ENCODE data around the gene FKBP7. TPM values are rescaled to one million over a fixed set of nuclear protein-coding genes. Genes with fewer than 3 reads are reported as not detected.

The FKBP7 gene
- total RNA-seq, 1 experiment from 2014 or later = 4.8 TPM

DNA sequence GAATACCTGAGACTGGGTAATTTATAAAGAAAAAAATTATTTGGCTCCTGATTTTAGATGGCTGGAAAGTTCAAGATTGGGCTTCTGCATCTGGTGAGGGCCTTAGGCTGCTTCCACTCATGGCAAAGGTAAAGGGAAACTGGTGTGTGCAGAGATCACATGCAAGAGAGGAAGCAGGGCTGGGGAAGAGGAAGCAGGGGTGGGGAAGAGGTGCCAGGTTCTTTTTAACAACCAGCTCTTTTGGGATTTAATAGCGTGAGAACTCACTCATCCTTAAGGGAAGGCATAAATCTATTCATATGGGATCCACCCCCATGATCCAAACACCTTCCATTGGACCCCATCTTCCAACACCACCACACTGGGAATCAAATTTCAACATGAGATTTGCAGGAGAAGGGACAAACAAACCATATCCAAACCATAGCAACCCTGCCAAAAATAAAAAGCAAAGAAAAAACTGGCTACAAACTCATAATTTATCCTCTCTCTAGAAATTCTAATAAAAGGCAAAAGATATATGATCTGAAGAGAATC, 57.9 kb downstream of the FKBP7 start:
- H3K27ac Mint-ChIP-seq = peak overlapping the region in 2 of 3 experiments; percentile 76 to 84; a peak in 3 of 7 replicates

More for the DNA sequence above, 57.9 kb downstream of the FKBP7 start:
- Histone ChIP-seq H3K4me2 (ENCODE audit: insufficient read depth, insufficient read length, low read length) (no peak overlapping the region), H4K20me1 (ENCODE audit: control insufficient read depth, insufficient read depth, insufficient read length) (no peaks in the 10 kb centered on the region), H3K9ac (ENCODE audit: extremely low read depth, insufficient read length, low read length) (no peak overlapping the region), H3K23ac (ENCODE audit: insufficient read length, low read depth, low read length) (no peak overlapping the region), H2AFZ (ENCODE audit: low read length) (no peak overlapping the region), H2BK5ac (ENCODE audit: insufficient read length, low read length) (no peak overlapping the region), H2BK20ac (ENCODE audit: low read depth, low read length, poor library complexity, severe bottlenecking) (no peak overlapping the region), H3K9me3 (ENCODE audit: control insufficient read depth, low read depth, low read length) (no peaks in the 10 kb centered on the region), H3K23me2 (ENCODE audit: insufficient read length, low read depth, low read length, poor library complexity, severe bottlenecking) (no peaks in the 10 kb centered on the region), H3K27ac (ENCODE audit: insufficient read length, low read depth, low read length) (no peak overlapping the region), H3K56ac (ENCODE audit: insufficient read length, low read depth, low read length) (no peak overlapping the region), H2AK5ac (ENCODE audit: insufficient read length, low read length) (no peak overlapping the region), H4K8ac (replicated peaks; ENCODE audit: insufficient read length, low read depth, low read length) (no peak overlapping the region), H3K4me1 (ENCODE audit: insufficient read depth, low read length) (no peaks in the 10 kb centered on the region), H4K91ac (ENCODE audit: insufficient read length, low read depth, low read length) (no peak overlapping the region), H3K79me1 (ENCODE audit: insufficient read depth, low read depth, low read length, poor library complexity, severe bottlenecking) (no peaks in the 10 kb centered on the region), H2BK120ac (ENCODE audit: low read depth, low read length, poor library complexity, severe bottlenecking) (no peak overlapping the region), H3K79me2 (ENCODE audit: insufficient read depth, low read length) (no peaks in the 10 kb centered on the region), H2BK15ac (ENCODE audit: low read depth, low read length) (no peak overlapping the region), H3K14ac (ENCODE audit: insufficient read depth, low read length) (no peak overlapping the region), H3K27me3 (ENCODE audit: insufficient read depth, low read length) (no peaks in the 10 kb centered on the region), H4K5ac (ENCODE audit: insufficient read length, low read depth, low read length) (no peak overlapping the region), H3T11ph (ENCODE audit: low read length) (no peak overlapping the region), H3K4ac (ENCODE audit: low read depth, low read length) (no peak overlapping the region), H2BK12ac (ENCODE audit: insufficient read length, low read depth, low read length) (no peak overlapping the region), H3K18ac (ENCODE audit: insufficient read length, low read depth, low read length) (no peak overlapping the region)
- Mint-ChIP-seq H3K27me3 (ENCODE audit: low read depth) (no peaks in the 10 kb centered on the region), H3K36me3 (ENCODE audit: insufficient read depth in 1 of 3, low read depth in 3 of 3) (peaks cover 0 to 12% (median 1%) of the 10 kb centered on the region in 3 experiments; a peak in 5 of 7 replicates), H3K4me3 (no peak overlapping the region), H3K9me3 (peaks cover 0 to 5% of the 10 kb centered on the region in 2 experiments; a peak in 2 of 5 replicates), H3K4me1 (peaks cover 0 to 4% of the 10 kb centered on the region in 2 experiments; a peak in 1 of 4 replicates)
- WGBS (ENCODE audit: extremely low coverage, insufficient read length, low lambda C conversion rate) = no CpG with 5 or more reads among the region's 1 CpG
- DNase-seq = no peak
- TF ChIP-seq, protein P1, sequence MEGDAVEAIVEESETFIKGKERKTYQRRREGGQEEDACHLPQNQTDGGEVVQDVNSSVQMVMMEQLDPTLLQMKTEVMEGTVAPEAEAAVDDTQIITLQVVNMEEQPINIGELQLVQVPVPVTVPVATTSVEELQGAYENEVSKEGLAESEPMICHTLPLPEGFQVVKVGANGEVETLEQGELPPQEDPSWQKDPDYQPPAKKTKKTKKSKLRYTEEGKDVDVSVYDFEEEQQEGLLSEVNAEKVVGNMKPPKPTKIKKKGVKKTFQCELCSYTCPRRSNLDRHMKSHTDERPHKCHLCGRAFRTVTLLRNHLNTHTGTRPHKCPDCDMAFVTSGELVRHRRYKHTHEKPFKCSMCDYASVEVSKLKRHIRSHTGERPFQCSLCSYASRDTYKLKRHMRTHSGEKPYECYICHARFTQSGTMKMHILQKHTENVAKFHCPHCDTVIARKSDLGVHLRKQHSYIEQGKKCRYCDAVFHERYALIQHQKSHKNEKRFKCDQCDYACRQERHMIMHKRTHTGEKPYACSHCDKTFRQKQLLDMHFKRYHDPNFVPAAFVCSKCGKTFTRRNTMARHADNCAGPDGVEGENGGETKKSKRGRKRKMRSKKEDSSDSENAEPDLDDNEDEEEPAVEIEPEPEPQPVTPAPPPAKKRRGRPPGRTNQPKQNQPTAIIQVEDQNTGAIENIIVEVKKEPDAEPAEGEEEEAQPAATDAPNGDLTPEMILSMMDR (conservative IDR thresholded peaks at IDR 0.05) = no peak
